IMR-90 (cell line): Measurements from ENCODE around the gene ARHGAP15. TPM values are rescaled to one million over a fixed set of nuclear protein-coding genes. Genes with fewer than 3 reads are reported as not detected.

Source experiments
- ATAC-seq: fragments of 200-7000 bp; cut with Tn5 transposase; 2 replicates; pipeline ENCODE4 v1.9.1; 2020; ENCODE audit warnings: low read depth, mild to moderate bottlenecking, moderate library complexity
- BruUV-seq: library from RNA; stranded (reverse); fragments of 400-500 nt; replicated peaks from 2 replicates; lab custom pipeline; 2021; lab: Mats Ljungman, UMichigan
- CTCF ChIA-PET: fragments of 300-600 bp; formaldehyde crosslinking; extraction: SDS; loops from one replicate; lab custom pipeline; 2021; ENCODE audit warnings: antibody characterized with exemption; lab: Yijun Ruan, JAX
- POLR2A ChIA-PET: fragments of 300-600 bp; sonication (Branson Sonifier 250); formaldehyde crosslinking; loops from one replicate; lab custom pipeline; 2022; ENCODE audit warnings: antibody characterized with exemption; ENCODE audit not compliant: unreplicated experiment; lab: Charles Lee
- DNase-seq: peaks from one replicate; pipeline ENCODE4 v3.0.0; 2013
- H2AFZ ChIP-seq: replicated peaks from 2 replicates; pipeline ENCODE3; 2013; ENCODE audit warnings: low read length, mild to moderate bottlenecking; ENCODE audit not compliant: poor library complexity
- H2AK5ac ChIP-seq: 2 replicates; pipeline ENCODE4 v1.6.1; 2013; ENCODE audit warnings: low read depth, low read length, inconsistent platforms
- H2AK9ac ChIP-seq: replicated peaks from 2 replicates; pipeline ENCODE3; 2013; ENCODE audit warnings: mild to moderate bottlenecking, low read depth, low read length, moderate library complexity; ENCODE audit not compliant: poor library complexity
- H2BK120ac ChIP-seq: 2 replicates; pipeline ENCODE4 v1.6.1; 2013; ENCODE audit warnings: low read depth, low read length, inconsistent platforms
- H2BK15ac ChIP-seq: 3 replicates; pipeline ENCODE4 v1.6.1; 2013; ENCODE audit warnings: low read depth, low read length, inconsistent platforms
- H2BK20ac ChIP-seq: 2 replicates; pipeline ENCODE4 v1.6.1; 2013; ENCODE audit warnings: low read depth, mild to moderate bottlenecking, inconsistent platforms, low read length, moderate library complexity
- H2BK5ac ChIP-seq: 2 replicates; pipeline ENCODE4 v1.6.1; 2013; ENCODE audit warnings: mild to moderate bottlenecking, low read depth, low read length, inconsistent platforms; ENCODE audit not compliant: poor library complexity, severe bottlenecking
- H3K14ac ChIP-seq: replicated peaks from 2 replicates; pipeline ENCODE4 v1.6.1; 2013; ENCODE audit warnings: low read depth, low read length, inconsistent platforms
- H3K18ac ChIP-seq: 2 replicates; pipeline ENCODE4 v1.6.1; 2013; ENCODE audit warnings: low read depth, low read length, control low read depth
- H3K23ac ChIP-seq: 2 replicates; pipeline ENCODE4 v1.6.1; 2013; ENCODE audit warnings: low read depth, low read length, inconsistent platforms
- H3K27ac ChIP-seq: 2 replicates; pipeline ENCODE4 v1.5.1; 2013; ENCODE audit warnings: mild to moderate bottlenecking, control low read depth, low read length; ENCODE audit not compliant: insufficient read depth
- H3K27me3 ChIP-seq: 2 replicates; pipeline ENCODE4 v1.6.1; 2013; ENCODE audit warnings: low read length; ENCODE audit not compliant: control insufficient read depth, insufficient read depth
- H3K36me3 ChIP-seq: 2 replicates; pipeline ENCODE4 v1.6.1; 2013; ENCODE audit warnings: low read length, mixed read lengths; ENCODE audit not compliant: control insufficient read depth, insufficient read depth
- H3K4ac ChIP-seq: 2 replicates; pipeline ENCODE4 v1.6.1; 2013; ENCODE audit warnings: low read depth, low read length, inconsistent platforms
- H3K4me1 ChIP-seq: 2 replicates; pipeline ENCODE4 v1.6.1; 2013; ENCODE audit warnings: low read length, mixed read lengths; ENCODE audit not compliant: control insufficient read depth, insufficient read depth
- H3K4me2 ChIP-seq: 2 replicates; pipeline ENCODE4 v1.6.1; 2013; ENCODE audit warnings: low read depth, mild to moderate bottlenecking, control low read depth, low read length, moderate library complexity
- H3K4me3 ChIP-seq: 2 replicates; pipeline ENCODE4 v1.5.1; 2013; ENCODE audit warnings: low read depth, mild to moderate bottlenecking, control low read depth, low read length, moderate library complexity; ENCODE audit not compliant: insufficient read depth
- H3K56ac ChIP-seq: 2 replicates; pipeline ENCODE4 v1.6.1; 2013; ENCODE audit warnings: low read length, inconsistent platforms; ENCODE audit not compliant: insufficient read depth; ENCODE audit errors: extremely low read depth
- H3K79me1 ChIP-seq, 2 experiments: 2 replicates each; pipeline ENCODE4 v1.6.1; 2013; ENCODE audit warnings: low read length in 2 of 2, inconsistent platforms in 1 of 2, low read depth in 1 of 2
- H3K9ac ChIP-seq: 2 replicates; pipeline ENCODE4 v1.6.1; 2013; ENCODE audit warnings: low read depth, low read length, control low read depth
- H3K9me1 ChIP-seq: 2 replicates; pipeline ENCODE4 v1.6.1; 2013; ENCODE audit warnings: low read length, inconsistent platforms; ENCODE audit not compliant: insufficient read depth
- H3K9me3 ChIP-seq: 2 replicates; pipeline ENCODE4 v1.6.1; 2013; ENCODE audit warnings: low read length; ENCODE audit not compliant: control insufficient read depth, insufficient read depth
- H4K20me1 ChIP-seq: 2 replicates; pipeline ENCODE4 v1.6.1; 2013; ENCODE audit warnings: low read length, inconsistent platforms; ENCODE audit not compliant: insufficient read depth
- H4K5ac ChIP-seq: 2 replicates; pipeline ENCODE4 v1.6.1; 2013; ENCODE audit warnings: mild to moderate bottlenecking, low read depth, low read length, control low read depth
- H4K8ac ChIP-seq, 2 experiments: 2 replicates each; pipeline ENCODE4 v1.6.1; 2013; ENCODE audit warnings: low read depth in 2 of 2, low read length in 2 of 2, control low read depth in 1 of 2, inconsistent platforms in 1 of 2
- H4K91ac ChIP-seq: 2 replicates; pipeline ENCODE4 v1.6.1; 2013; ENCODE audit warnings: low read depth, low read length, inconsistent platforms; ENCODE audit not compliant: insufficient read depth
- POLR2A ChIP-seq: IDR thresholded peaks from 2 replicates; pipeline ENCODE4 v1.6.1; 2012; ENCODE audit warnings: mild to moderate bottlenecking, low read depth, low read length
- dilution Hi-C: fragments of 300-500 bp; cut with HindIII; formaldehyde crosslinking; loops from one replicate; pipeline ENCODE4 v1.14.3; 2018; ENCODE audit warnings: low sequenced_read_pairs; ENCODE audit not compliant: unreplicated experiment
- in situ Hi-C: fragments of 300-500 bp; cut with MboI; formaldehyde crosslinking; loops from 3 replicates; pipeline ENCODE4 v1.14.3; 2019; ENCODE audit warnings: low sequenced_read_pairs, inconsistent platforms, mixed read lengths
- intact Hi-C: fragments of 100-400 bp; cut with micrococcal nuclease; formaldehyde crosslinking; loops from 2 replicates; pipeline ENCODE4 v1.10.0; 2022
- polyA plus RNA-seq, 3 experiments: library from polyadenylated mRNA; depleted of rRNA; stranded (reverse); fragments of >200 nt; gene quantifications; 2 replicates each; pipeline ENCODE4 v1.2.3, GENCODE V29; 2012; ENCODE audit warnings: low replicate concordance in 1 of 3
- total RNA-seq: library from RNA; depleted of rRNA; stranded (reverse); fragments of >200 nt; gene quantifications from 2 replicates; pipeline ENCODE4 v1.2.3, GENCODE V29; 2012

ARHGAP15 gene
- total and polyA plus RNA-seq, 2 of the 4 experiments (the other 2 are of a cell fraction), result not detected

DNA sequence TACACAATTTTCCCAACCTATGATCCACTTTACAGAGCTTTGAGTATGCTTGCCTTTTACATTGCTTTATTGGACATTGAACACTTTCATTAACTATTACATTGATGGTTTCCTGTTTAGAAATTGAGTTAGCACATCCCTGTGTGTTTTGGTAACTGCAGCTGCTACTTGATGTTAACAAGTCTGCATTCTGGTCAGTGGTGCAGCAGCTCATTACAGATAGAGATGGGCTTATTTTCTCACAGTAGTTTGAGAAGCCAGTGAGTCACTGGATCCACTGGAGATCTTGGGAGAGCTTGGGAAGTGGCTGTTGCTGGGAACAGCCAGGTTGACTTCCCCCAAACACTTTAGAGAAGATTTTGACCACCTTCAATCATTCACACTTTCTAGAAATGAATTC lies 150.5 kb downstream of the ARHGAP15 start:
- Histone ChIP-seq H2BK120ac (no peak overlapping the region), H3K4me1 (no peaks in the 10 kb centered on the region), H2BK5ac (no peak overlapping the region), H3K56ac (no peak overlapping the region), H3K27ac (no peak overlapping the region), H4K91ac (no peak overlapping the region), H3K9me3 (no peaks in the 10 kb centered on the region), H3K9me1 (no peaks in the 10 kb centered on the region), H3K36me3 (no peaks in the 10 kb centered on the region), H3K23ac (no peak overlapping the region), H2BK15ac (no peak overlapping the region), H3K18ac (no peak overlapping the region), H3K79me1 (no peaks in the 10 kb centered on the region), H3K9ac (no peak overlapping the region), H3K4me3 (no peak overlapping the region), H2AFZ (no peak overlapping the region), H3K4me2 (no peak overlapping the region), H2AK9ac (no peak overlapping the region), H4K20me1 (no peaks in the 10 kb centered on the region), H2BK20ac (no peak overlapping the region), H3K27me3 (peaks cover 4% of the 10 kb centered on the region; the same call in 1 of the 2 replicates), H3K14ac (no peak overlapping the region), H4K5ac (no peak overlapping the region), H2AK5ac (no peak overlapping the region), H4K8ac (no peak overlapping the region), H3K4ac (no peak overlapping the region)
- CTCF ChIA-PET, result no interaction called here
- DNase-seq (peak; percentile 6), ATAC-seq (no peak)
- intact Hi-C loops (no loop called here), in situ Hi-C loops (no loop called here), dilution Hi-C loops (no loop called here)
- no peak for TF ChIP-seq POLR2A
- BruUV-seq, result no TSS peak
- POLR2A ChIA-PET, result no interaction called here
